NCI-H2107 treated with DMSO at 0.1 percent for 48 hours (cell line): Measurements from ENCODE around the gene SHOC2.
"Not testable (repeated sequence)": the region's sequence is repeated elsewhere in the genome, so short reads cannot be mapped to it uniquely, and the experiment has no call there.

Experiments used
- DNase-seq: peaks from one replicate; lab custom pipeline; 2025; ENCODE audit not compliant: unreplicated experiment; lab: John Stamatoyannopoulos, UW

Gene SHOC2

GRCh38 chr10:110901954-110902819, 17.2 kb upstream of the SHOC2 start:
- DNase-seq, result no peak

DNA sequence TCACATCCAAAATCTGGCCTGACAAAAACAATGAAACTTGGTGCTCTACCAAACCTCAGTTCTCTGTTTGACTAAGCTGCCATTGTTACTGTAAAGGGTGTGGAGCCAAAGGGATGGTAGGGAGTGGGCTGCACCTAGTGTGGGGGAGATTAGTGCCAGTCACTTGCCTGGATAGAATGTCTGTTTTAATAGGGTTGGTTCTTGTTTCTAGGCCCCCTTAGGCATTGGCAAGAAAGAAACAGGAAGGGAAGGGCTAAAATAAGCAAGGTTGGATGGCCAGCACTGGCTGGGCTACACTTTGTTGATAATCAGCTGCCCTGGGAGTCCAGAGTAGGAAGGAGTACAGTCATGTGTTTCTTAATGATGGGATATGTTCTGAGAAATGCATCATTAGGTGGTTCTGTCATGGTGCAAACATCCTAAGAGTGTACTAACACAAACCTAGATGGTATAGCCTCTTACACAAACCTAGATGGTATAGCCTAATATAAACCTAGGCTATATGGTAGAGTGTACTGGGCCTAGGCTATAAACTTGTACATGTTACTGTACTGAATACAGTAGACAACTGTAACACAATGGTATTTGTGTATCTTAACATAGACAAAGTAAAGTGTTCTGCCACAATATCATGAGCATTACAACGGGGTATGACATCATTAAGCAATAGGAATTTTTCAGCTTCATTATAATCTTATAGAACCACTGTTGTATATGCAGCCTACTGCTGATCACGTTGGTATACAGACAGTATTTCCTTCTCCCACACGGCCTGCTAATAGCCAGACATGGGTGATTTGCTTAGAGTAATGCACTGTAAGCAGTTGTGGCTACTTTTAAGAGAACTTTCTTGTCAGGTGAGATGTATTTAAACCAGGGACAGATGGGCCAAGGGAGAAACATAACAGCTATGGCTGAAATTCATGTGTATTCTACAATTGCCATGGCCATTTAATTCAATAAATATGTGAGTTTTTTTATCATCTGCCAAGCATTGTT, 15.8 kb upstream of the SHOC2 start:
- no peak for DNase-seq

GRCh38 chr10:110910138-110910537, 9.3 kb upstream of the SHOC2 start:
- no peak for DNase-seq

DNA sequence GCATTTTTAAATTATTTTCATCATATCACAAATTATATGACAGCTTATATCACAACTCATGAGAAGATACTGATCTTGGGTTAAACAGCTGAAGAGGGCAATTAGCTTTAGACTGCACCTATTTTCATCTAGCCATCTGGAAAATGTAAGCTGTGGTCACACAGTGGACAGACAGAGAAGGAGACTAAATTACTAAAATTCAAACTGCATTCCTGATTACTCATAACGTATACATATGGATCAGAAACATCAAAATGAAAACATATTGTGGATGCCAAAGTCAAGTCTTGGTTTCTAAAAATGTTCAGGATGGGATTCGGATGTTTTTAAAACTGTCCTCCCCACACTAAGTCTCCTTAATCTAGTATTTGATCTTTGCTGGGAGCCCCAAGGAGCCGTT, 7.0 kb upstream of the SHOC2 start:
- DNase-seq, result no peak

DNA sequence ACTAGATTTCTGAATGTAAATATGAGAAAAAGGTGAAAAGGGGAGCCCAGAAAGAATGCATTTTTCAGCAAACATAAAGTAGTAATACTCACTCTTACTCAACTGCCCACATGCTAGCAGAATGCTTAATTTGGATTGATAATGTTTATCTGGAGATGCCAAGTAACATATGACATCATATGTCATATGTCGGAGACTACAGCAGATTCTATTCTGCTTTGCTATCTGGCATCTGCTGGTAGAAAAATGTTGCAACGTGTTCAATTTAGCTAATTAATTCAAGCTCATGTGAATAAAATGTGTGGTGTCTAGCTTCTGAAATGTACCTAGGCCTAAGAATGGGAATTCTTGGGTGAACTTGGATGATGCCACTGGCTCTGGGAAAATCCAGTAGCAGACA, 5.0 kb upstream of the SHOC2 start:
- DNase-seq, result no peak

DNA sequence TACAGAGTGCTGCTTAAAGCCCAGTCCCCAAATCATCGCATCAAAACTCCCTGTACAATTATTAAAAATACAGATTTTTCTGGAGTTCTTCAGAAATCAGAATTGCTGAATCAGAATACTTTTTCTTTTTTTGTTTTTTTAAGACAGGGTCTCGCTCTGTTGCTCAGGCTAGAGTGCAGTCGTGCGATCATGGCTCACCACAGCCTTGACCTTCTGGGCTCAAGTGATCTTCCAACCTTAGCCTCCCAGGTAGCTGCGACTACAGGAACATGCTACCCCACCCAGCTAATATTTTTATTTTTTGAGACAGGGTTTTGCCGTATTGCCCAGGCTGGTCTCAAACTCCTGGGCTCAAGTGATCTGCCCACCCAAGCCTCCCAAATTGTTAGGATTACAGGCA, 4.4 kb upstream of the SHOC2 start:
- DNase-seq, result no peak

DNA sequence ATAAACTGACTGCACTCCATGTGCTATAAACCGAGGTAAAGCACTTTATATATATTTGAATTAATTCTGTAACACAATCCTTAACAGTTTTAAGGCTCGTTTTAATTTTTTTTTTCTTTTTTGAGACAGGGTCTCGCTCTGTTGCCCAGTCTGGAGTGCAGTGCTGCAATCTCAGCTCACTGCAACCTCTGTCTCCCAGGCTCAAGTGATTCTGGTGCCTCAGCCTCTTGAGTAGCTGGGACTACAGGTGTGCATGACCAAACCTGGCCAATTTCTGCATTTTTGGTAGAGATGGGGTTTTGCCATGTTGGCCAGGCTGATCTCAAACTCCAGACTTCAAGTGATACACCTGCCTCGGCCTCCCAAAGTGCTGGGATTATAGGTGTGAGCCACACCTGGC, 3.8 kb upstream of the SHOC2 start:
- DNase-seq, result not testable (repeated sequence)

DNA sequence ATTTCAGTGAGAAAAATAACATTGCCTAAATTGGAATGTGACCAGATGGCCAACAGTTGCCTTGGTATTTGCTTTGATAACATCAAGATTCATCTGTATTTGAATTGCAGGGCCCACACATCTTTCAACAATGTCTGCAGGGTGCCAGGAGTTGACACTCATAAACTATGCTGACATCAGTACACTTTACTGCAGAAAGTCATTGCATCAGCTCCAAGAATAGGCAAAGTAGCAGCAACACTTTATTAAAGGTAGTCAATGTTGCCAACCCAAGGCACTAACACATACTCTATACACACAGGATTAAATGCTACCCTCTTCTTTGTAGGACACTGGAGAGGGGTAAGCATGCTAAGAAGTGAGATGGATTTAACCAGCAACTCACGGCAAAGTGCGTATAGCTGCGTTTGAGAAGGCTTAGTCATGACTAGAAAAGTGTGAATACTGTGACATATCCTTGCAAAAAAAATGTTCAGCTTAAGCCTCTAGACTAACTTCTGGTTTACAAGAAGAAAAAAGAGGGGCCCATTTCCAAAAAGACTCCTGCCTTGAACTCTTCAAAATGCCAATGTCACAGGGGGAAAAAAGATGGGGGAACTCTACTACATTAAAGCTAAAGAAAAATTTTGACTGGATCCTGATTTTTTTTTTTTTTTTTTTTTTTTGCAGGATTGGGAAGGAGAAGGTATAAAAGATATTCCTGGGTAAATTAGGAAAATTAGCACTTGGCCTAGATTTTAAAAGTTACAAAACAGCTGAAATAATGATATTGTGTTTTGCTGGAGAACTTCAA, 2.7 kb upstream of the SHOC2 start:
- no peak for DNase-seq

- peak; percentile 55 for DNase-seq
These were observed 1.1 kb upstream of the SHOC2 start for GRCh38 chr10:110918269-110918642.

DNA sequence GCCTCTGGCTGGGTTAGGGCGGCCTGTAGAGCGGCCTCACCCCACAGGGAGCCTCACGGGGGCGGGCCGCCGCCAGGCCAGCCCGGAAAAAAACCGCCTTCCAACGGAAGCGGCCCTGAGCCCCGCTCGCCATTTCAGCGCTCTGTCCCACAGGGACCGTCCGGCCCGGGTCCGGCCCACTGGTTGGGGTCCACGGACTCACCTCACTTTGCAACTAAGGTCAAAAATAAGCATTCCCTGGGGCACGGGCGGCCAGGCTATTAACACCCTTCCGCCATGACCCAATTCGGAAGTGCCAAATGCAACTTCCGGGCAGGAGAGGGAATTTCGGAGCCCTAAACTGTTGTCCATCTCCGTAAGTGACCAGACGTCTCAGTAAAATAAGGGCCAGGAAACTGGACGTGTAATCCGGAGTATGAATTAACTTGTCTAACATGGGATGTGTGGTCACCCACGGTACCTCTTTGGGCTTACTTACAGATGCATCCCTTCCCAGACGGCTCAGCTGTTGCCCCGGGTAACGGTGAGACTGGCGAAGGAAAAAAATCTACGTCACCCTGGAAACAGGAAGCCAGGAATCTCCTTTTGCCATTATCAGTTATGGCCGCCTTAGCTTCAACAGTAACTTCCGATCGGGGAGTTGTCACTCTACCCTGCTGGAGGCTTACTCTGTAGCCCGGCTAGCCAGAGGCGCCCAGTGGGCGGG, 608 bp upstream of the SHOC2 start, which contains the start of gene BBIP1:
TSS of gene BBIP1 (minus strand) at position 538 of the 706 bp plus-strand sequence. CDS start 1,023 bp downstream, outside the sequence.
- DNase-seq, result peak; percentile 97

GRCh38 chr10:110919971-110920881, 822 bp downstream of the SHOC2 start:
- DNase-seq, result peak; percentile 33

DNA sequence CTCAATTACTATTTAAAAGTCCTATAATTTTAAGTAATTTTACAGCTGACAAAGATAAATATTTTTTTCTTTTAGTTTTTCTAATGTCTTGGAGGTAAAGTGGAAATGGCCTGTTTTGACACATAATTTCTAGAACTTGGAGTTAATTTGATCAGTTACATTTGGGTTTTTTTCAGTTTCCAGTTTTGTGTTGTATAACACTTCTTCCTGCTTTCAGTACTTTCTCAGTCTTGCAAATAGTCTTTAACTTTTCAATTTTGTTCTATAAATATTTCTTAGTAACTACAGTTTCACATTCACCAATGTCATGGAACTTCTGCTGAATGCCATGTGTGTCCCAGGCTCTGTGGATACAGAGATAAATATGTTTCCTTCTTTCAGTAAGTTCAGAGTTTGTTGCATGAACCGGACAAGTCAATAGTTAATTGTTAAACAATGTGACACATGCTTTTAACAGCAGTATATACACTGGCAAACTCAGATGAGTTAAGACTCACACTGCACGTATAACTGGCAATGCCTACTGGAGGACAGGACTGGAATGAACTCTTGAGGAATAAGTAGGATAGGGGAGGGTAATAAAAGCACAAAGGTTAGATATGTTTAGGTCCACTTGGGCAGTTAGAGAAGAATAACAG, 4.6 kb downstream of the SHOC2 start:
- no peak for DNase-seq

GRCh38 chr10:110927461-110927860, 8.1 kb downstream of the SHOC2 start:
- DNase-seq, result no peak

- no peak for DNase-seq
These were observed 12.5 kb downstream of the SHOC2 start for GRCh38 chr10:110931769-110932381.

DNA sequence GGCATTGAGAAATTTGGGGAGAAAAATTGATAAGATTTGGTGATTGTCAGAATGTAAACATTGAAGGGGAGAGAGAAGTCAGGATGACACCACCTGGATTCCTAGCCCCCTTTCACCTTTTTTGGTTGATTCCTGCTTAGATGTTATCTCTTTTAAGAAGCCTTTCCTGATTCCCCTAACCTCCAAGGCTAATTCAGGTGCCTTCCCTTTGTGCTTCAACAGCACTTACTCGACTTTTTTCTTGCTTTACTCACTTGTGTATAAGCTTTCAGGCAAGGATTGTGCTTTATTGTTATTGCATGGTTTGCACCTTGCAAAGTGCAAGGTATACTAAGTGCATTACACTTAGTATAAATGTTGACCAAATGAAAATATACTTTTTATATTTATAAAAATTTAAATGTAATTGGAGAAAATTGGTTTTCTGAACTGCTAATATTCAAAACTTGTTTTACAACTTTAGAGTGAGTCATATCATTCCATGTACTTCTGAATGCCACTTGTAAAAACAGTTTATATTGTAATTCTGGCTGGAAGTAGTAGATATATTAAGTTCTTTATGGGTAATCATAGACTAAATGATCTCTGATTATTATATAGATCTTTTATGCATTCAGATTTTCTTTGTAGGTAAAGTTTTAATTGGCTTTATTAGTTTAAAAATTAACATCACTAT, 13.2 kb downstream of the SHOC2 start:
- DNase-seq, result no peak

GRCh38 chr10:110936757-110937156, 17.4 kb downstream of the SHOC2 start:
- no peak for DNase-seq

GRCh38 chr10:110939419-110939818, 20.0 kb downstream of the SHOC2 start:
- DNase-seq, result no peak
